ENCODE results near the gene PEX7.
"Not testable (repeated sequence)": the region's sequence is repeated elsewhere in the genome, so short reads cannot be mapped to it uniquely, and the experiment has no call there.

PEX7 gene

DNA sequence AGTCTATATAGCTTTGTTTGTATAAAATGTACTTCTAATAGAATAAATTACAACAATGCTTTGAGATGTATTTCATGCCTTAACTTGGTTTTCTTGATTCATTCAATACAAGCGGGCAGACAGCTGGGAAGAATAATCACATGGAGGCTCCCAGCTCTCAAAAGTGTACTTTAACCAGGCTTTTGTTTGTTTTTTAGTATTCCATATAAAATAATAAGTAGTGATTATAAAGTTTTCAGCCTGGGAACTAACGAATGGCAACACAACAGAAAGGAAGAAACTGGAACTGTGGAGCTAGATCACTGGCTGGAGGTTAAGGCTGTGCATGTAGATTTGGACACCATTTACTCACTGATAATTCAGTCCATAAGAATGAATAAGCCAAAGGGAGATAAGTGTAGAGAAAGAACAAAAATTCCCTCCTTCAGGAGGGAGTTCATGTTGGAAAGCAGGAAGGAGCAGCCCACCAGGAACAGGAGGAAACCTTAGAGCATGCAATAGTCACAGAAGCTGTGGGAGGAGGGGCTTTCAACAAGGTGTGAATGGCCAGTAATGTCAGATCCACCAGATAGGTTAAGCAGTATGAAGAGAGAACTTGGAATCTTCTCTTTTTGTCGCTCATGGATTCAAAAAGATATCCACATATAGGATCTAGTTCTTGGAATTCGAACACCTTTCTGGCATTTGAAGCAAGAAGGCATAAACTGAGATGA lies 58.5 kb downstream of the PEX7 start:
- intact Hi-C loops (cut with DNase I) = no loop called here
- DNase-seq = no peak

DNA sequence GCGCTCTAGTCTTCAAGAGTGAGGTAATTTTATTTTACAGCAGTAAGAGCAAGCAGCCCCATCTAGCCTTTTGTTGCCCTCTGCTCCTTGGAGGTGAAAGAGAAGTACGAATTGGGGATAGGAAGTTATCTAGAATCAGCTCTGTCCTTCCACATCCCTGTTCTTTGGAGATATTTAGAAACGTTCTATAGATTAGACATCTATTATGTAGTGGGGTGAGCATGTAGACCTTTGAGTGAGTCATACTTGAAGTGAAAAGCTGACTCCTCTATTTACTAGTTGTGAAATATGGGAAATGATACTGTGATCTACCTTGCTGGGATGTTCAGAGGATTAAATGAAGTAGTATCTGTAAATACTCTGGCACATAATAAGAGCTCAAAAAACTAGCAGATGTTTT lies 63.7 kb downstream of the PEX7 start:
- intact Hi-C loops (cut with DNase I) = no loop called here
- DNase-seq = no peak

DNA sequence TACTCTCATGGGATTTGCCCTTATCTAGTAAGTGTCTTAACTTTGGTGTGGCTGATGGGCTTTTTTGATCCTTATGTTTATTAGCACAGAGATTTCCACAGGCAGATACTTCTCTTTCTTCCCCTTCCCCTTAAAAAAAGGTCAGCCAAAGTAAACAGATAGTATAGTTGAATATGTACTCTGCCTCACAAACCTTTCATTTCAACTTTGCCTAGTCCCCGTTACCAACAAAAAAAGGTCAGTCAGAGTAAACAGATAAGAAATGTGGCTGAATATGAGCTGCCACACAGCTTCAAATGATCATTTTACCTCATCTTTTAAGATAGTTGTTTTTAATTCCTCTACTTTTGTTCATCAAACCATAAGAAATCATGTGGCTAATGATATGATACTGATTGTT lies 65.6 kb downstream of the PEX7 start:
- DNase-seq = no peak
- intact Hi-C loops (cut with DNase I) = no loop called here

DNA sequence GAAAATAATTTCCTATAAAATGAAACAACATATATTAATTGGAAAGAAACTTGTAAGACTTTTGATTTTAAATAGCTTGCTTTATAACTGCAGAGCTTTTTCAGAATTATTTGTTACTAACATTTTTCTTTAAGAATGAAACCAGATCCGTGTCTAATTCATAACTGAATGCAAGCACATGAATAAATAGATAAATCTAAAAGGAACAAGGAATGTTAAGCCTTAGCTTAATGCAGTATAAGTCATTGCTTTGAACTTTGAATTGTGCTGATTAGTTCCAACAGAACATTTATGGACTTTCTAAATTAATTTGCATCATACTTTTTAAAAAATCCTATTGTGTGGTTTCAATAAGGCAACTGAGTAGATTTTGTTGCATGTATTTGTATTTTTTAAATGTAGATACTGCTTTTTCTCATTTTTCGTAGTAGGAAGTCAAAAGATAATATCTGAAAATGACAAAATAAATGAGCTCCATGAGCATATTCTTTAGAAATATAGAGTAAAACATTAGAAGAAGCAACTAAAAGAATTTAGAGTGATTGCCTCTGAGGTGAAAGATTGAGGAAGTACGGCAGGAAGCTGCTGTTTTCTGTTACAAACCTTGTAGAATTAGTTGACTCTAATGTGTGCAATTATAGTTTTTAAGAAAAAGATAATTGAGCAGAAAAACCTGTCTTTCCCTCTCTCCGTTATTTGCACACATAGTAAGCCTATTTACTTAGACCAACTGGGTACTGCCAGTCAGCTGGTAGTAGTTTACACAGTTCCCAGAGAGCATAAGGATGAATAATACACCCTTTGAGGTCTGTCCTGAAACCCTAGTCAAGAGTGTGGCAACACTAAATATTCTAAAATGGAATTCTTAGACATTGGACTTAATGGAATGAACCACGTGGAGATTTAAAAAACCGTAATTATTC lies 67.1 kb downstream of the PEX7 start:
- intact Hi-C loops (cut with DNase I) = no loop called here
- DNase-seq = no peak

DNA sequence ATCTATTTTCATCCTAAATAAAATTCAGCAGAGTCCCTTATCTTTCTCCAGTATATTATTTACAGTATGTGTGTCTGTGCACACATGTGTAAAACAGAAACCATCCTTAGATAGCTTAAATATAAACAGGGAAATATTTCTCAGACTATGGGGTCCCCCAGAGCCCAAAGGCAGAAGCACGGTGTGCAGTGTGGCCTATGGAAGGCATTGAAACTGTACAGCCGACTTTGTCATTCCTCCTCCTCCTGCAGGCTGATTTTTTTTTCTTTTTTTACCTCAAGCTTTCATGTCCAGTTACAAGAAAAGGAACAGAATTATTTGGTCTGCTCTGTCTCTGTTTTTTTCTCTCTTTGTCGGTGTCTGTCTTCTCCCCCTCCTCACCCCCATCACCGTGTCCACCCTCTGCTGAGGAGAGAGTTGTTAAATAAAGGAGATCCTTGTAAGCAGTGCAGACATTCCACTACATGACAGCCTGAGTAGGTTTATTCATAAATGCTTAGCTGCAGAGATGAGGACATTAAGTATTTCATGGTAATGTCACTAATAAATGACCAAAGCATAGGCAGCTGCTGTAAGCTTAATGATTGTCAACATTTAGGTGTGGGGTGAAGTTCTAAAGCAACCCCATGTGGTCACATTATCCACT lies 67.9 kb downstream of the PEX7 start:
- DNase-seq = no peak
- intact Hi-C loops (cut with DNase I) = no loop called here

DNA sequence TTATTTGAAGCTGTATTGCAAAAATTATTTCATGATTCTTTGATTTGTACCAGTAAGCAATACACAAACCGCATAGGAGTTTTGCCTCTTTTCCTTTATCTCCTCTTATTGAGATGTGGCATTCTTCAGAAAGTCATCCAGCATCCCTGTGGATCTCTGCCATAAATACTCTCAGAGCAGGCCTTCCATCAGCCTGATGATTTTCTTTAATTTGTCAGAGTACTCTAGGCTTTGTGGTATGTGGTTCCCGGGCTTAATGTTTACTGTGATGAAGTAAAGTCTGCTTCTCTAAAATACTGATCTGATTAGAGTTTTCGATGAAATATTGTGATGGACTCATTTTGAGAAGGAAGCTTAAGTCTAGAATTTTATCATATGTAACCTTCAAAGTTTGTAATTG lies 68.6 kb downstream of the PEX7 start:
- intact Hi-C loops (cut with DNase I) = no loop called here
- DNase-seq = no peak

DNA sequence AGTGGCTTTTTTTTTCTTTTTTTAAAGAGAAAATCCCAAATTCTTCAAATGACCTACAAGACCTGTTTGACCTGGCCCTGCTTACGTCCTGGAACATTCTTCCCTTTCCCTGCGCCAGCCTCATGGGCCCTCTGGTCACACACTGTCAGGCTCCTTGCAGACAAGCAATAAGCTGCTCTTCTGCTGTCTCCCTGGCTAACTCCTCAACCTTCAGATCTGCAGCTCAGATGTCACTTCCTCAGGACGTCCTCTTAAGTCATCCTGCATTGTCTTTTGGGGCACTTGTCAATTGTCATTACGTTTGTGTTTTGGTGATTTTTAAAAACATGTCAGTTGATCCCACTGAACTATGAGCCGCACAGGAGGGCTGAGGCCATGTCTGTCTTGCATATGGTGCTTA lies 70.8 kb downstream of the PEX7 start:
- intact Hi-C loops (cut with DNase I) = no loop called here
- no peak for DNase-seq

DNA sequence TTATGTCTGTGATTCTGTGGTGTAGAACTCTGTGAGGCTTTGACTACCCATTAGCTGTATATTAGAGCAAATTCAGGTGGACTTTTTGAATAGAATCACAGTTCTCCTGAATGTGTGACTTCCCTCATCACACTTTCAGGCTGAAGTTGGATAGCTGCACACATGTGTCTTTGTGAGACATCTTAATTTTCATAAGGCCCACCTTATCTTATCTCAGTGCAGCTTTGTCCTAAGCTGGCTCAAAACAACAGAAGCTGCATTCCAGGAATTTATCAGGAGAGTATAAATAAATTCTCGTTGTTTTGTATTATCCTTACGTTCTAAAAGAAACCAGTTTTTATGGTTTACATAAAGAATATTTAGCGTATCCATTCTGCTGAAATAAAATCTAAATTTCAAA lies 73.5 kb downstream of the PEX7 start:
- intact Hi-C loops (cut with DNase I) = no loop called here
- DNase-seq = no peak

DNA sequence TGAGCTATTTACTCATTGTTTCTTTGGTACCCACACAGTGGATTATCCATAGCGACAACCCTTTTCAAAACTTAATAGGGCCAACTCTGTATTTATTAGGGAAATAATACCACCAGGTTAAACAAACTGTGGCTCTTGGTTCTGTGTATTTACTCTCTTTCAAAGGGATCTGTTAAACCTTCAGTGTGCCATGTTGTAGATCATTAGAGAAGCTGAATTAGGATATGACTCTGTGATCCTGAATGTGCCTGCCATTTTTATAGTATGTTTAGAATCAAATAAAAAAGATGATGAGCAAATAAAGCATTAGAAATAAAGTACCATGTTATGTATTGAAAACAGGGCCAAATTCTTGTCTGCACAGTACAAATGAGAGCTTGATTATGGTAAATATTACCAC lies 74.7 kb downstream of the PEX7 start:
- intact Hi-C loops (cut with DNase I) = no loop called here
- DNase-seq = no peak

DNA sequence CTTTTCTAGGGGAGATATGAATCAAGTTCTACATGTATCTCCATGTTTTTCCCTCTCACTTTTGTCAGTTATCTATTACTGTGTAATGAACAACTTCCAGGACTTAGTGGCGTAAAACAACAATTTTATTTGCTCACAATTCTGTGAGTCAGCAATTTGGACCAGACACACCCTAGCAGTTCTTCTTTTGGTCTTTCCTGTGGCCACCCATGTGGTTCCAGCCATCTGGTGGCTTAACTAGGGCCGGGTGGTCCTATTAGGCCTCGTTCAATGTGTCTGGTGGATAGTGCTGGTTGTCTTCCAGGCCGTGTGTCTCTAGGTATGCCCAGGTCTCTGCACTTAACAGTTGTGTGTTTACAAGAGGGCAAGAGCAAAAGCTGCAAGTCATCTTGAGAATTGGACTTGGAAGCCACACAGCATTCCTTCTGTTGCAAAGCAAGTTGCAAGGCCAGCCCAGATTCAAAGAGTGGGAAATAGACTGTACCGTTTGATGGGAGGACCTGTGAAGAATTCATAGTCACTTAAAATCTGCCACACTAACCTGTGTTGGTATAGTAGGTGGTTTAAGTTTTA lies 78.9 kb downstream of the PEX7 start:
- intact Hi-C loops (cut with DNase I) = no loop called here

DNA sequence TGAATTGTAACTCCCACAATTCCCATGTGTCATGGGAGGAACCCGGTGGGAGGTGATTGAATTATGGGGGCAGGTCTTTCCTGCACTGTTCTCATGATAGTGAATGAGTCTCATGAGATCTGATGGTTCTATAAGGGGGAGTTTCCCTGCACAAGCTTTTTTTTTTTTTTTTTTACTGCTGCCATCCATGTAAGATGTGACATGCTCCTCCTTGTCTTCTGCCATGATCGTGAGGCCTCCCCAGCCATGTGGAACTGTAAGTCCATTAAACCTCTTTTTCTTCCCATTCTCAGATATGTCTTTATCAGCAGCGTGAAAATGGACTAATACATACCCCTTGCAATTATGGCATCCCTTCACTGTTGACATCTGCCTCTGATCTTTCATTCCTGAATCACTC lies 82.1 kb downstream of the PEX7 start:
- DNase-seq; intact Hi-C loops (cut with DNase I): not testable (repeated sequence)

More for the DNA sequence above, 78.9 kb downstream of the PEX7 start:
- DNase-seq = no peak

DNA sequence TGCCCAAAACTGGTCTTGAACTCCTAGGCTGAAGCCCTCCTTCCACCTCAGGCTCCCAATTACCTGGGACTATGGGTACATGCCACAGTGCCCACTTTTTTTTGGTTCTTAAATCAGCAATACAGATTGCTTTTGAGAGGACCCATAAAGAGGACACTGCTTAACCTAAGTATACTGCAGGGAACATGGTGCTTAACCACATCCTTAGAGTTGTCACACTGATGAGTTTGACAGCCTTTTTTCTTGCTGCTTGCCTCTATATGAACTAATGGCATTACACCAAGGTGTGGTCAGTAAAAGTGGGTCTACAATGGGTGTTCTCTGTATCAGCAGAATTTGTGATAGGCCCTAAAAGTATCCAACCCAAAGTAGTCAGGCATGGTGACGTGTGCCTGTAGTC lies 92.6 kb downstream of the PEX7 start:
- intact Hi-C loops (cut with DNase I) = no loop called here
- DNase-seq = no peak

DNA sequence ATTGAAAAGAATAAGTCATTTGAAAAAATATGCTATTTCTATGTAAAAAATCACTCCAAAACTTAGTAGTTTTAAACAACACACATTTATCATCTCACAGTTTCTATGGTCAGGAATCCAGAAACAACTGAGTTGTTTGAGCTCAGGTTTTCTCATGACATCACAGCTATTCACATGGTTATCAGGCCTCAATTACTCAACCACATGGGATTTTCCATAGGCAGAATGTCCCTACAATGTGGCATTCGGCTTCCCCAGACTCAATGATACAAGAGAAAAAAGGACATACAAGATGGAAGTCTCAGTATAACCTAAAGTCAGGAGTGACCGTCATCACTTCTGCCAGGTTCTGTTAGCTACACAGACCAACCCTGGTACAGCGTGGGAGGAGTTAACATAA lies 96.3 kb downstream of the PEX7 start:
- intact Hi-C loops (cut with DNase I) = no loop called here
- DNase-seq = no peak

DNA sequence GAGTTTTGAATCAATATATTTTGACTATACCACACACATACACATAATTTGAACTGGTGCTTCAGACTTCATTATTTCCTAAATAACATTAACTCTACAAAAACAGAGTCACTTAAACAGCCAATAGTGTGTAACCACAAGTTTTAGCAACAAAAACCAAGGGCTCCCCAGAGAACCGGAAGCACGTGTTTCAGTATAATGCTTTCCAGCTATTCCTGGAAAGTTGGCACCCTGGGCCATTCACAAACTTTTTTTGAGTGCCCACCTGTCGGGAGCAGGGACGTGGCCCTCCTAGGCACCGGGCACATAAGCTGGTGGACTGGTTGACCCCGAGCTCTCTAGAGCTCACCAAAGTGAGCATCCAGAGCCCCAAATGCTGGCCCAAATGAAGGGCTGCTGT lies 97.8 kb downstream of the PEX7 start:
- DNase-seq = no peak
- intact Hi-C loops (cut with DNase I) = no loop called here

DNA sequence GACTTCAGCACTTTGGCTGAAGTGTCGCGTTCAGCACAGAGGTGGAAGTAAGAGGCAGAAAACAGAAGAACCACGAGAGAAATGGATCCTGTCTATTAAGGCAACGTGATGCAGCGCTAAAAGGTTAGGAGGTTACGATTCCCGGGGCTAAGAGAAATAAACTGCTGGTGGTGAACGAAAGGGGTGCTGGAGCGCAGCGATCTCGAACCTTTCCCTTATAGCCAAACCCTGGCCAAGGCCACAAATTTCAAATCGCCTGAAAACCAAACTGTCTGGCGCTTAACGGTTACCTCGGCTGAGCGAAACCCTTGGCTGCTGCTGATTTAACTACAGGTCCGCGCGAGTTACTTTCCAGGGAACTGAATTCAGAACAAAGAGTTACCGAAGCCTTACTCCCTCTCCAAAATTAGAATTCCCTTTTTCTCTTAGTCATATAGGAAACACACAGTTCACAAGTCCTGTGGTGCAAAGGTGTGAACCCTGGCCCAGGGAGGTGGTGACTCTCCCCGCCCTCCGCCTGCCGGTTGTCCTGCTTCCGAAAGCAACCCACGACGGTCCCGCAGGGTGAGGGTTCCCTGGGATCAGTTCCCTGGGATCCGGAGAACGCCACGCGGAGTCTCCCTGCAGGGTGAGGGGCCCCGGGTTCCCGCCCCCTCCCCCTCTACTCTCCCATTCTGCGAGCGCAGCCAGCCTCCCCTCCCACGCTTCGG lies 98.4 kb downstream of the PEX7 start:
- peak in 12 of 42 donors; percentile 12 to 46 (median 24) for DNase-seq
- intact Hi-C loops (cut with DNase I) = no loop called here

DNA sequence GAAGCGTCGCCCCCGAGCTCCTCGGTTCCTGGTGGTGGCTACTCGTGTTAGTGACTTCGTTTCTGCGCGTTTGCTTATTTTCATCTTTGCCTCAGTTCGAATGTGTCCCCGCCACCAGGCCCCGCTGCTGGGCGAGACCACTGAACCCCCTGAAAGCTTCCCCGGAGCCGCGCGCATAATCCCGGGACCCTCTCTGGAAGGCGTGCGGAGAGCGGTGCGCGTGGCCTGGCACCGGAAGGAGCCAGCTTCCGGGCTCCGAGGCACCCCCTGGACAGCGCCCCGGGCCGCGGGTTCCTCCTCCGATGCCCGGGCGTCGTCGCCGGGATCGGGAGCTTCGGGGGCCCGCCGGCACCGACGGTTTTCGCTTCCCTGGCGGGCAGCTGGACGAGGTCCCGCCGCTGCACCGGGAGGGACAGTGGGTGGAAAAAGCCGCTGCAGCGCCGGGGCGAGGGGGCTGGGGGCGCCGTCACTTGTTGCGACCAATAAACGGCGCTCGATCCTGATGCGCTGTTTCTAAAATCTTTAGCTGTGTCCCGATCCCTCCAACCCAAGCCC lies 99.1 kb downstream of the PEX7 start:
- peak in 2 of 42 donors; percentile 17 to 20 for DNase-seq
- intact Hi-C loops (cut with DNase I) = no loop called here

DNA sequence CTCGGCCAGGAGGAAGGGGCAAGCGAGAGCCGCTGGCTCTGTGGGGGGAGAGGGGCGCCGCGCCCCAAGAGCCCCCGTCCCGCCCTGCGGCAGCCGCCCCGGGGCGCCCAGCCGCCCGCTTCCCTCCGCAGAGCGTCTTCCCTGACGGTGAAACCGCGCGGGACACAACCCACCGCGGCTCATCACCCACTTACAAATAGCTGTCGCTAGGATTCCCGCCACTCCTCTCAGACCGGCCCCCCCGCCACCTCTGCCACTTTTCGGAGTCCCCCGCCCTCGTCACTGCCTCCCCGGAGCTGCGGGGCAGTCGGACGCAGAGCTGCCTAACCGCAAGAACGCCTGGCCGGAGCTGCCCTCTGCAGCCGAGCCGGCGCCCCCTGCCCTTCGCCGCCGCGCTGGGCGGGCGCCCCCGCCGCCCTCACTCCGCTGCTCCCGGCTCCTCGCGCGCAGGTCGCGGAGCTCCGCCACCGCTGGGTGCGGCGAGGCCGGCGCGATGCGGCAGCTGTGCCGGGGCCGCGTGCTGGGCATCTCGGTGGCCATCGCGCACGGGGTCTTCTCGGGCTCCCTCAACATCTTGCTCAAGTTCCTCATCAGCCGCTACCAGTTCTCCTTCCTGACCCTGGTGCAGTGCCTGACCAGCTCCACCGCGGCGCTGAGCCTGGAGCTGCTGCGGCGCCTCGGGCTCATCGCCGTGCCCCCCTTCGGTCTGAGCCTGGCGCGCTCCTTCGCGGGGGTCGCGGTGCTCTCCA lies 99.7 kb downstream of the PEX7 start, which contains the start of gene SLC35D3:
Gene SLC35D3, plus strand, starts transcription at position 366 of the 749 bp plus-strand sequence. Its CDS starts 128 bp downstream, at position 494.
- intact Hi-C loops (cut with DNase I) = no loop called here
- peak in 19 of 42 donors; percentile 6 to 46 (median 24) for DNase-seq

DNA sequence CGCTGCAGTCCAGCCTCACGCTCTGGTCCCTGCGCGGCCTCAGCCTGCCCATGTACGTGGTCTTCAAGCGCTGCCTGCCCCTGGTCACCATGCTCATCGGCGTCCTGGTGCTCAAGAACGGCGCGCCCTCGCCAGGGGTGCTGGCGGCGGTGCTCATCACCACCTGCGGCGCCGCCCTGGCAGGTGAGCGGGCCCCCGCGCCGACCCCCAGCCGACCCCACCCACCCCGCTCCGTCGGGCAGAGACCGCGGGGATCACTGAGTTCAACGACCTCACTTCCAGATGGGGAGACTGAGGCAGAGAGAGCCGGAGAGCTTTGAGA lies 100.3 kb downstream of the PEX7 start:
- intact Hi-C loops (cut with DNase I) = no loop called here
- peak in 5 of 42 donors; percentile 19 to 41 (median 25) for DNase-seq

Data from head of caudate nucleus (tissue), 42 donors.